Mucosa of gallbladder (tissue), 1 donor: ENCODE data around the gene ERN1. TPM values are rescaled to one million over a fixed set of nuclear protein-coding genes. Genes with fewer than 3 reads are reported as not detected.
A peak's percentile ranks its signal among the peaks of the same experiment; 100 is the strongest.
"Not testable (repeated sequence)": the region's sequence is repeated elsewhere in the genome, so short reads cannot be mapped to it uniquely, and the experiment has no call there.

ENCODE experiments used
- DNase-seq: peaks from one replicate; pipeline ENCODE4 v3.0.0-alpha.2; 2020; ENCODE audit warnings: low spot score
- total RNA-seq: library from RNA; stranded (reverse); gene quantifications from one replicate; pipeline ENCODE4 v1.2.1, GENCODE V29; 2021
- donor health status: DM: no; HTN: no; CAD: no.

ERN1 gene
- 41.6 TPM for total RNA-seq

- peak; percentile 95 for DNase-seq
Observed at GRCh38 chr17:64129765-64130558, at the start of gene ERN1. TSS of gene ERN1 (minus strand) at chr17:64130144. CDS start at chr17:64130029, 115 bp downstream.

GRCh38 chr17:64179024-64179423, 49.1 kb upstream of the ERN1 start:
- not testable (repeated sequence) for DNase-seq

- DNase-seq, result peak; percentile 31
Observed at GRCh38 chr17:64178011-64178825, 48.3 kb upstream of the ERN1 start.

GRCh38 chr17:64177311-64178010, 47.5 kb upstream of the ERN1 start:
- no peak for DNase-seq

GRCh38 chr17:64176556-64176955, 46.6 kb upstream of the ERN1 start:
- DNase-seq, result no peak

GRCh38 chr17:64174686-64175456, 44.9 kb upstream of the ERN1 start:
- DNase-seq, result peak; percentile 31

GRCh38 chr17:64173646-64174045, 43.7 kb upstream of the ERN1 start:
- no peak for DNase-seq

GRCh38 chr17:64172510-64172909, 42.6 kb upstream of the ERN1 start:
- DNase-seq, result no peak

GRCh38 chr17:64171041-64171440, 41.1 kb upstream of the ERN1 start:
- no peak for DNase-seq

GRCh38 chr17:64170286-64170685, 40.3 kb upstream of the ERN1 start:
- DNase-seq, result no peak

GRCh38 chr17:64167666-64168065, 37.7 kb upstream of the ERN1 start:
- DNase-seq, result not testable (repeated sequence)

- DNase-seq, result no peak
Observed at GRCh38 chr17:64166876-64167275, 36.9 kb upstream of the ERN1 start.

GRCh38 chr17:64165347-64165746, 35.4 kb upstream of the ERN1 start:
- DNase-seq, result no peak

GRCh38 chr17:64164596-64165285, 34.8 kb upstream of the ERN1 start:
- DNase-seq, result no peak

- no peak for DNase-seq
Observed at GRCh38 chr17:64163468-64163867, 33.5 kb upstream of the ERN1 start.

- DNase-seq, result no peak
Observed at GRCh38 chr17:64162554-64162953, 32.6 kb upstream of the ERN1 start.

- DNase-seq, result no peak
Observed at GRCh38 chr17:64161380-64162176, 31.6 kb upstream of the ERN1 start.

- no peak for DNase-seq
Observed at GRCh38 chr17:64160378-64160777, 30.4 kb upstream of the ERN1 start.

GRCh38 chr17:64158831-64159590, 29.1 kb upstream of the ERN1 start:
- no peak for DNase-seq
